ENCODE data around the gene SLC29A2.

DNA sequence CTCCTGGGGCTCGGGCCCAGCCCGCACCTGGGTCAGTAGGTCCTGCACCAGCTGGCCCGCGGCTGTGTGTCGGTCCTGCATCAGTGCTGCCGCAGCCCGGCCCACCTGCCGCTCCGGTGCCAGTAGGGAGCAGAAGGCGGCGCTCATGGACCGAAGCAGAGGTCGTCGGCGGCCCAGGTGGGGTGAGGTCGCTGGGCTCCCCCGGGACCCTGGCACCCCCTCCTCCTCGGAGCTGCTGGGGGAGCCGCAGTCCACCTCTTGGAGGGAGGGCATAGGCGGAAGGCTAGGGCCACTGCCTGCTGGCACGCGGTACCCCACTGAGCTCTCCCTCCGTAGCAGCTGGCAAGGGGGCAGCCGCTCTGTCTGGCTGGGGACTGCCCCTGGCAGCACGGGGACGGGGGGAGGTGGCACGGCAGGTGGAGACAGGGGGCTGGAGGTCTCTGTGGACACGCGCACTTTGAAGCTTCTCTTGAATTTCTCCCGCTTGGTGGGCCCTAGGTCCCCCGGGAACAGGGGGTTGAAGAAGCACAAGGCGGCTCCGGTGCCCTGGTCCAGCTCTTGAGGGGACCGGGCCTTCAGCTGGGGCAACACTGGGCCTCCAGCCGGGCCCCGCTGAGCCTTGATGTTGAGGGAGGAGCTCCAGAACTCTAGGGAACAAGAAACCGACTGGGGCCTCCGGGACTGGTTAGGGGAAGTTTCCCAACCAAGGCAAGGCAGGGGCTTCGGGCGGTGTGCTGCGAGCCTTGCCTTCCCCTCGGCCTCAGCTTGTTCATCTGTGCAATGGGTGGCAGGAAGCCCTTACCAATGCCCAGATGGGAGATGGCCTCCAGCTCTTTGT is 36.7 kb downstream of the SLC29A2 start:
- TF ChIP-seq CTCF (IDR thresholded peaks at IDR 0.05) (no peak), EZH2 (IDR thresholded peaks at IDR 0.05; ENCODE audit: borderline replicate concordance, insufficient read depth, low read depth, low read length, poor library complexity, severe bottlenecking) (no peak)

Measured in B cell (primary cell).